Measurements from ENCODE around the gene DCPS. TPM values are rescaled to one million over a fixed set of nuclear protein-coding genes. Genes with fewer than 3 reads are reported as not detected.

The DCPS gene
- total RNA-seq, 1 experiment from 2014 or later: 31.2 TPM

DNA sequence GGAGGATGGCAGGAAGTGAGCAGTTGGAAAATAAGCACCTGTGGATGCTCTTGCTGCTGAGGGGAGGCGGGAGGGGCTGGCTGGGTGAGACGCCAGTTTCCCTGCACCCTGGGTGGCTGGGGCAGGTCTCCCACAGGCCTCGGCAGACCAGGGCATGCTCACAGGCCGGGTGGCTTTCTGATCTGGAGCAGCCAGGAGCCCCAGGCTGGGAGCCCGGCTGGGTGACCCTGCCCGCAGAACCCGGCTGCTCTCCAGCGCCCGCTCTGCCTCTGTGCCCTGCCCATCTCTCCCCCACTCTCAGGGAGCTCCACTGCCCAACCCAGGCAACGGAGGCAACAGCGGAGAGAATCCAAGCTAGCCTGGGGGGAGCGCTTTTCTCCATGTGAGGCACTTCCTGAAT lies 24.6 kb downstream of the DCPS start:
- POLR2A ChIA-PET (ENCODE audit: low non-redundant PET): no interaction called here
- H3K4me3 ChIP-seq (ENCODE audit: low read depth, low read length, poor library complexity, severe bottlenecking): no peak overlapping the region
- no TSS peak for BruUV-seq (replicated peaks)
- intact Hi-C loops (cut with micrococcal nuclease; ENCODE audit: unreplicated experiment): no loop called here
- TF ChIP-seq, protein P1, sequence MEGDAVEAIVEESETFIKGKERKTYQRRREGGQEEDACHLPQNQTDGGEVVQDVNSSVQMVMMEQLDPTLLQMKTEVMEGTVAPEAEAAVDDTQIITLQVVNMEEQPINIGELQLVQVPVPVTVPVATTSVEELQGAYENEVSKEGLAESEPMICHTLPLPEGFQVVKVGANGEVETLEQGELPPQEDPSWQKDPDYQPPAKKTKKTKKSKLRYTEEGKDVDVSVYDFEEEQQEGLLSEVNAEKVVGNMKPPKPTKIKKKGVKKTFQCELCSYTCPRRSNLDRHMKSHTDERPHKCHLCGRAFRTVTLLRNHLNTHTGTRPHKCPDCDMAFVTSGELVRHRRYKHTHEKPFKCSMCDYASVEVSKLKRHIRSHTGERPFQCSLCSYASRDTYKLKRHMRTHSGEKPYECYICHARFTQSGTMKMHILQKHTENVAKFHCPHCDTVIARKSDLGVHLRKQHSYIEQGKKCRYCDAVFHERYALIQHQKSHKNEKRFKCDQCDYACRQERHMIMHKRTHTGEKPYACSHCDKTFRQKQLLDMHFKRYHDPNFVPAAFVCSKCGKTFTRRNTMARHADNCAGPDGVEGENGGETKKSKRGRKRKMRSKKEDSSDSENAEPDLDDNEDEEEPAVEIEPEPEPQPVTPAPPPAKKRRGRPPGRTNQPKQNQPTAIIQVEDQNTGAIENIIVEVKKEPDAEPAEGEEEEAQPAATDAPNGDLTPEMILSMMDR (conservative IDR thresholded peaks at IDR 0.05; ENCODE audit: low read depth, low read length): no peak
- no peak for TF ChIP-seq EZH2 (IDR thresholded peaks at IDR 0.05; ENCODE audit: borderline replicate concordance, low read depth, low read length, poor library complexity, severe bottlenecking)
- H3K27ac ChIP-seq (ENCODE audit: low read depth, low read length, poor library complexity, severe bottlenecking): no peak overlapping the region
- no peak for DNase-seq (ENCODE audit: low spot score)
- H3K9me3 ChIP-seq (ENCODE audit: low read depth, low read length, poor library complexity, severe bottlenecking): no peaks in the 10 kb centered on the region
- CTCF ChIA-PET: no interaction called here
- no peaks in the 10 kb centered on the region for H3K36me3 ChIP-seq (ENCODE audit: insufficient read depth, low read length, poor library complexity, severe bottlenecking)
- no peaks in the 10 kb centered on the region for H3K4me1 ChIP-seq (ENCODE audit: insufficient read depth, low read length, poor library complexity, severe bottlenecking)
- no peaks in the 10 kb centered on the region for H3K27me3 ChIP-seq (replicated peaks; ENCODE audit: insufficient read depth, low read depth, low read length, poor library complexity)

DNA sequence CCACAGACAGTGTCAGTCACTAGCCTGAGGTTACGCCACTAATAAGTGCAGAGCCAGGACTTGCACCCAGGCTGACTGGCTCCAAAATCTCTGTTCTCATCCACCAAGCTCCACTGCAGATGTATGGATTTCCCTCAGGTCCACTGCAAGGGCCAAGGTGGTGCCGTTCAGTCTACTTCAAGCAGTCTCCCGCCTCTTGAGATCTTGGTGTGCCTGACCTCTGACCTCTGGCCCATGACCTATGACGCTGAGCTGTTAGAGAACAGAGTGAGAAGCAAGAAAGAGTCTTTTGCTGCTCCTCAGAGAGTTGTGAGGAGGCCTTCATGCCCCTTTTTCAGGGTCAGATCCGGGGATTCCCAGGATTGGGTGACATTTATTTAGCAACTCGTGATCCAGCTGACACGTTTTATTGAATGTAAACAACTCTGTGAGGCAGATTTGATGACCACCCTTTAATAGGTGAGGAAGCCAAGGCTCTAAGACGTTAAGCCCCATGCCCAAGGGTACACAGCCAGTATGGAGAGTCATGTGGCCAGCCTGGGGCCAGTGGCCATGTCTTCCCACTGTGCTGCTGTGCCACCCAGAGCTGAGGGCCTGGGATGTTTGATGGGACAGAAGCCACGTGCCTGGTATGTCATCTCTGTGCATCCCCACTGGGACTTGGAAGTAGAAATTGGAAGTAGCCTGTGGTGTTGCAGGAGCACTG lies 25.2 kb downstream of the DCPS start:
- no peak for TF ChIP-seq EZH2 (IDR thresholded peaks at IDR 0.05; ENCODE audit: borderline replicate concordance, low read depth, low read length, poor library complexity, severe bottlenecking)
- TF ChIP-seq, protein P1 (conservative IDR thresholded peaks at IDR 0.05; ENCODE audit: low read depth, low read length): no peak
- CTCF ChIA-PET: interaction anchor here (1.2 kb wide), 1 partner anchor 19 kb away, joined by 5 read pairs; no protein-coding TSS in a partner anchor
- no TSS peak for BruUV-seq (replicated peaks)
- no peak for DNase-seq (ENCODE audit: low spot score)
- H3K27me3 ChIP-seq (replicated peaks; ENCODE audit: insufficient read depth, low read depth, low read length, poor library complexity): no peaks in the 10 kb centered on the region
- H3K9me3 ChIP-seq (ENCODE audit: low read depth, low read length, poor library complexity, severe bottlenecking): no peaks in the 10 kb centered on the region
- H3K27ac ChIP-seq (ENCODE audit: low read depth, low read length, poor library complexity, severe bottlenecking): no peak overlapping the region
- H3K36me3 ChIP-seq (ENCODE audit: insufficient read depth, low read length, poor library complexity, severe bottlenecking): no peaks in the 10 kb centered on the region
- POLR2A ChIA-PET (ENCODE audit: low non-redundant PET): no interaction called here
- no peak overlapping the region for H3K4me3 ChIP-seq (ENCODE audit: low read depth, low read length, poor library complexity, severe bottlenecking)
- intact Hi-C loops (cut with micrococcal nuclease; ENCODE audit: unreplicated experiment): no loop called here
- H3K4me1 ChIP-seq (ENCODE audit: insufficient read depth, low read length, poor library complexity, severe bottlenecking): no peaks in the 10 kb centered on the region

DNA sequence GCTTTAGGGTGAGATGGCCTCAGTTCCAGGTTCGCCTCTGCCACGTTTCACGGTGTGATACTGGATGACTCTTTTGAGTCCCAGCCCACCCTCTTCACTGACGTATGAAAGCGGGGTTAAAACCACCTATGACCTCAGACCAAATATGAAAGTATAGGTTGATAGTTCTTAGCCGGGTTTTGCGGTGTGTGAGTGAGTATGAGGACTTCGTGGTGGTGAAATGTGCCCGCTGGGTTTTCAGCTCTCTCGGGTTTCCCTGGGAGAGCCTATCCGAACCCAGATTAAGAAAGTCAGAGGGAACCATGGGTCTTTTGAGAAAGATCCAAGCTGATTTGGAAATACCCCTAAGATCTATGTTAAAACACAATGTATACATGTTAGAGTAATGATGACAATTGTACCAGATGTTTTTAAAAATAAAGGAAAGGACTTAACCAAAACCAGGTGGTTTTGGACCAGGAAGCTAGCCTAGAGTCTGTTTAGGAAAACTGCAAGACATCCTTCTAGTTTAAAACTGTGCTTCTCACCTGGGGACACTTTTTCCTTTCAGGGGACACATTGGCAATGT lies 25.9 kb downstream of the DCPS start:
- POLR2A ChIA-PET (ENCODE audit: low non-redundant PET): no interaction called here

More for the DNA sequence above, 25.9 kb downstream of the DCPS start:
- CTCF ChIA-PET: interaction anchor here (1.2 kb wide), 1 partner anchor 19 kb away, joined by 5 read pairs; no protein-coding TSS in a partner anchor
- no peak overlapping the region for H3K4me3 ChIP-seq (ENCODE audit: low read depth, low read length, poor library complexity, severe bottlenecking)
- no peaks in the 10 kb centered on the region for H3K4me1 ChIP-seq (ENCODE audit: insufficient read depth, low read length, poor library complexity, severe bottlenecking)
- H3K27ac ChIP-seq (ENCODE audit: low read depth, low read length, poor library complexity, severe bottlenecking): no peak overlapping the region
- TF ChIP-seq EZH2 (IDR thresholded peaks at IDR 0.05; ENCODE audit: borderline replicate concordance, low read depth, low read length, poor library complexity, severe bottlenecking): no peak
- TF ChIP-seq, protein P1 (conservative IDR thresholded peaks at IDR 0.05; ENCODE audit: low read depth, low read length): no peak
- BruUV-seq (replicated peaks): no TSS peak
- no peaks in the 10 kb centered on the region for H3K9me3 ChIP-seq (ENCODE audit: low read depth, low read length, poor library complexity, severe bottlenecking)
- no peaks in the 10 kb centered on the region for H3K27me3 ChIP-seq (replicated peaks; ENCODE audit: insufficient read depth, low read depth, low read length, poor library complexity)
- no peaks in the 10 kb centered on the region for H3K36me3 ChIP-seq (ENCODE audit: insufficient read depth, low read length, poor library complexity, severe bottlenecking)
- DNase-seq (ENCODE audit: low spot score): no peak
- intact Hi-C loops (cut with micrococcal nuclease; ENCODE audit: unreplicated experiment): no loop called here
